Mammary epithelial cell (primary cell): Measurements from ENCODE around the gene NIPBL.

Experiments used
- EZH2 ChIP-seq: IDR thresholded peaks from 2 replicates; pipeline ENCODE4 v1.6.1; 2012; ENCODE audit warnings: low read length, inconsistent platforms, borderline replicate concordance
- TF ChIP-seq, protein P1 (sequence below), 2 donors: IDR thresholded peaks in 1 of 2; conservative IDR thresholded peaks in 1 of 2; 2 replicates each; pipeline ENCODE4 v1.5.1; 2011 to 2012; ENCODE audit warnings: inconsistent platforms in 2 of 2, low read length in 2 of 2, mild to moderate bottlenecking in 2 of 2, control low read depth in 1 of 2, low read depth in 1 of 2; ENCODE audit not compliant: insufficient read depth in 1 of 2; ENCODE audit errors: extremely low read depth in 1 of 2

GRCh38 chr5:36919650-36920049 lies 43.1 kb downstream of the NIPBL start:
- TF ChIP-seq, protein P1, sequence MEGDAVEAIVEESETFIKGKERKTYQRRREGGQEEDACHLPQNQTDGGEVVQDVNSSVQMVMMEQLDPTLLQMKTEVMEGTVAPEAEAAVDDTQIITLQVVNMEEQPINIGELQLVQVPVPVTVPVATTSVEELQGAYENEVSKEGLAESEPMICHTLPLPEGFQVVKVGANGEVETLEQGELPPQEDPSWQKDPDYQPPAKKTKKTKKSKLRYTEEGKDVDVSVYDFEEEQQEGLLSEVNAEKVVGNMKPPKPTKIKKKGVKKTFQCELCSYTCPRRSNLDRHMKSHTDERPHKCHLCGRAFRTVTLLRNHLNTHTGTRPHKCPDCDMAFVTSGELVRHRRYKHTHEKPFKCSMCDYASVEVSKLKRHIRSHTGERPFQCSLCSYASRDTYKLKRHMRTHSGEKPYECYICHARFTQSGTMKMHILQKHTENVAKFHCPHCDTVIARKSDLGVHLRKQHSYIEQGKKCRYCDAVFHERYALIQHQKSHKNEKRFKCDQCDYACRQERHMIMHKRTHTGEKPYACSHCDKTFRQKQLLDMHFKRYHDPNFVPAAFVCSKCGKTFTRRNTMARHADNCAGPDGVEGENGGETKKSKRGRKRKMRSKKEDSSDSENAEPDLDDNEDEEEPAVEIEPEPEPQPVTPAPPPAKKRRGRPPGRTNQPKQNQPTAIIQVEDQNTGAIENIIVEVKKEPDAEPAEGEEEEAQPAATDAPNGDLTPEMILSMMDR (conservative IDR thresholded peaks at IDR 0.05 in 1 of 2, IDR thresholded peaks at IDR 0.05 in 1 of 2; ENCODE audit: extremely low read depth in 1 of 2, insufficient read depth in 1 of 2, low read depth in 1 of 2, low read length in 2 of 2): no peak
- TF ChIP-seq EZH2: no peak
